Stimulated activated CD4-positive, alpha-beta T cell treated with anti-CD3 and anti-CD28 coated beads, Interleukin-4, amount 100 ng/mL, for 48 hours (primary cell): ENCODE results near the gene TCF3.
"Not testable (repeated sequence)": the region's sequence is repeated elsewhere in the genome, so short reads cannot be mapped to it uniquely, and the experiment has no call there.

Source experiments
- DNase-seq, 2 donors: peaks; one replicate each; pipeline ENCODE4 v3.0.0-alpha.2; 2020; ENCODE audit warnings: low read depth in 2 of 2

Gene TCF3

DNA sequence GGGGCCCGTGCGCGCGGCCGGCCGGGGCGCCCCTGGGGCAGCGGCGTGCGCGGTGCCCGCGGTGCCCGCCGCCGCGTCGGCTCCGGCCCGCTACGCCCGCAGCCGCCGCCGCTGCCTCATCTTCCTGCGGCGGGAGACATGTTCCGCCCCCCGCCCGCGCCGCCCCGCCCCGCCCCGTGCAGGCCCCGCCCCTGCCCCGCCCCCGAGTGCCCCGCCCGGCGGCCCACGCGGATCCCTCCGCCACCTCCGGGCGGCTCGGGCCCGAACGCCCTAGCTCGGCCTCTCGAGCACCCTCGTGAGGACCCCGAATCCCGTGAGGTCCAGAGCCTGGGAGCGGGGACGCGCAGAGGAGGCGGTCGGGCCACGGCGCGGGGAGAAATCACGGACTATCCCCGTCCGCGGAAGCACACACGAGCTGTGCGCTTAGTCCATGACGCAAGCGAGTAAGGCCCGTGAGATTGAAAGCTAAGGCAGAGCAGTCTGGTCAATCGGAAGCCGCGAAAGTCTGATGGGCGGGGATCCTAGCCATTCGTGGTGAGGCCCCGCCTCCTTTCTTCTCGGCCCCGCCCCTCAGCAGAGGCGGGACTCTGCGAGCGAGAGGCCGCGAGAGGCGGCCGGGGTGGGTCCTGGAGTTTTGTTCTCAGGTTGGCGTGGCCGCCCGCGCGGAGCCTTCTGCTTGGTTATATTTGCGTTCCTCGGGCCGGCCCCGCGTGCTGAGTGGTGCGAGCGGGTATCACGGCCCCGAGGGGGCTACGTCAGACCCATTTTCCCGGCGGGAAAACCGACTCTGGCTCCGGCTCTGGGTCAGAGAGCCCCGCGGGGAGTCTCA, at the start of gene TCF3:
TCF3 (minus strand) TSS at position 145 of the 829 bp plus-strand sequence. CDS start 2,367 bp downstream, outside the sequence.
- peak; percentile 97 to 98 for DNase-seq

DNA sequence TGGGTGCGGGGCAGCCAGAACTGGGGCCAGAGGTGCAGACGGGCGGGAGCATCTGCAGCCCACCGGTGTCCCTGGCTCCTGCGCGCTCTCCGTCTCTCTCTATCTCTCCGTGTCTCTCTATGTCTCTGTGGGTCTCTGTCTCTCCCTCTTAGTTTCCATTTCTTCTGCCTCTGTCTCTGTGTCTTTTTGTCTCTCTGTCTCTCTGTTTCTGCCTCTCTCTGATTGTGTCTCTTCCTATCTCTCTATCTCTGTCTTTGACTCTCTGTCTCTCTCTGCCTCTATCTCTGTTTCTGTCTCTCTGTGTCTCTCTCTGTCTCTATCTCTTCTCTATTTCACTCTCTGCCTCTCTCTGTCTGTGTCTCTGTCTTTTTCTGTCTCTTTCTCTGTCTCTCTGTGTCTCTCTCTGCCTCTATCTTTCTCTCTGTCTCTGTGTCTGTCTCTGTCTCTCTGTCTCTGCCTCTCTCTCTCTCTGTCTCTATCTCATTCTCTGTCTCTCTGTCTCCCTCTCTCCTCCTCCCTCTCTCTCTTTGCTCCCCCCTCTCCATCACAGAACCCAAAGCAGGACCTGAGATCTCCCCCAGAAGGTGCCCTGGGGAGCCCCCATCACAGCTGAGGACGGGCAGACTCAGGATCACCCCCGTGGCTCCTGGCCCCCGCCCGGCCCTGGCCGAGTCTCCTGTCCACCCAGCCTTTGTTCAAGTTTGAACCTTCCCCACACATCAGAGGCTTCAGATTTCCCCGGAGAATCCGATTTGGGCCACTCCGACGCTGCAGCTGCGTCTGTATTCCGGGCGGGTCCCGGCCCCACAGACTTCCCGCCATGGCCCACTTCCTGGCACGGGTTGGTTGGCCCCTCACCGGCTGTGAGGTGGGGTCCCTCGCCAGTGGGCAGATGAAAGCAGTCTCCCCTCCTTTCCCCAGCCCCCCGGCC, 48.6 kb upstream of the TCF3 start:
- DNase-seq, result no peak

DNA sequence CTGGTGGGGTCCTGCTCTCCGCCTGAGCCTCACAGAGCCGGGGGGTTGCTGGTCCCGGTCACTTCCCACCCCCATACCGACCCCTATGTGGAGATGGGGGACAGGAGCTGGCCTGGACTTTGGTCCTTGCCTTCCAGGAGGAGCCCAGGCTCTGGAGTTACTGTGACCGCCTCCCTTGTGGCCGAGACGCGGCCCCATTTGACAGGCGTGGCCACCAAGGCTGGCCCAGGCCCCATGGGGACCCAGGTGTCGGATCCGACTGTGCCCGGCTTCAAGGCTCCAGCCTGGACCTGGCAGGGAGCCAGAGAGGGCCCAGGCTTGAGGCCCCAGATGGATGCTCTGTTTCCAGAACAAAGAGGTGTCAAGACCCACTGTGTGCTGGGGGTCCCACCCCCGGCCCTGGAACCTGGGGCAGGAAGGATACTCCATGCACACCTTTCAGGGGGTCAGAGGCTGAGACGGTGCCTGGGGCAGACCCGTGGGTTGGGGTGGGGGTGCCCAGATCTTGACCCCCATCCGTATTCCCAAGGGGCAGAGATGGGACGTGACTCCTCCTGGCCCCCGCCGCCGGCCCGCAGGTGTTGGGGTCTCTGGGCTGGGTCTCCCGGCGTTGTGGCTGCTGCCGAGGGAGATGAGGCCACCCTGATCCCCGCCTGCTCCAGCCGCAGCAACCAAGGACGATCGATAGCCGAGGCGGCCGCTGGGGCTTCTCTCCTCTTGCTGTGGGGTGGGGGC, 47.8 kb upstream of the TCF3 start:
- DNase-seq, result no peak

DNA sequence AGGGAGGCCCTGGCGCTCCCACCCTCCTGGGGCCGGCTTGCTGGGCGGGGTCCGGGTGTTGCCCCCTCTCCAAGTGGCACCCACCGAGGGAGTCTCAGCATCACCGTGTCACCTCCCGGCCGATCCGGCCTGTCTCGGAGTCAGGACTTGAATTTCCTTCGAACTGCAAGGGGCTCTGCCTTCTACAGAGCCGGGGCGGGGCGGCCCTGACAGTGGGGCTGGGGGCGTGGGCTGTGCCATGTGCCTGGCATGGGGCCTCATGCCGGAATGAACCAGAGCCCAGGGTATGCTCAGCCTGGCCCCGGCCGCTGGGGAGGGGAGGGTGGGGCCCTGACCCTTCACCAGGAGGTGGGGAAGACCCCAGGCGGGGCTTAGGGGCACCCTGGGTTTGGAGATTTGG, 47.0 kb upstream of the TCF3 start:
- DNase-seq, result no peak

DNA sequence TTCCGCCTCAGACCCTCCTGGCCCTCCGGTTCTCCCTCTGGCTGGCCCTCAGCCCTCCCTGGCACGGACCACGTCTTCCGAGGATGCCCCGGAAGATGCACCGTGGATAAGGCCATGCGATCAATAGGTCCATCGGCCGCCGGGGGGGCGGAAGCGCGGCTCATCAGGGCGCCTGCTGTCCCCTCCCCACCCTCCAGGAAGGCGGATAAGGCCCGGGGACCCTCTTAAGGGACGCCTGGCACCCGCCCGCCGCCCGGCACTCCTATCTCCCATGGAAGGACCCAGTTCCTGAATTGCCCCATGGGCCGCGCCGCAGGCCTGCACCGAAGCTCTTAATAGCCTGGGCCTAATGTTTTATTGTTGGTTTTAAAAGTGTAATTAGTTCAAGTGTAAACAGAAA, 46.2 kb upstream of the TCF3 start:
- no peak for DNase-seq

DNA sequence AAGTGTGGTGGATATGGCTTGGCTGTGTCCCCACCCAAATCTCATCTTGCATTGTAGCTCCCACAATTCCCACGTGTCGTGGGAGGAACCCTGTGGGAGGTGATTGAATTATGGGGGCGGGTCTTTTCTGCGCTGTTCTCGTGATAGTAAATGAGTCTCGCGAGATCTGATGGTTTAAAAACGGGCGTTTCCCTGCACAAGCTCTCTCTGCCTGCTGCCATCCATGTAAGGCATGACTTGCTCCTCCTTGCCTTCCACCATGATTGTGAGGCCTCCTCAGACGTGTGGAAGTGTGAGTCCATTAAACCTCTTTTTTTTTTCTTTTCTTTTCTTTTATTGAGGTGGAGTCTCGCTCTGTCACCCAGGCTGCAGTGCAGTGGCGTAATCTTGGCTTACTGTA, 43.1 kb upstream of the TCF3 start:
- not testable (repeated sequence) for DNase-seq

DNA sequence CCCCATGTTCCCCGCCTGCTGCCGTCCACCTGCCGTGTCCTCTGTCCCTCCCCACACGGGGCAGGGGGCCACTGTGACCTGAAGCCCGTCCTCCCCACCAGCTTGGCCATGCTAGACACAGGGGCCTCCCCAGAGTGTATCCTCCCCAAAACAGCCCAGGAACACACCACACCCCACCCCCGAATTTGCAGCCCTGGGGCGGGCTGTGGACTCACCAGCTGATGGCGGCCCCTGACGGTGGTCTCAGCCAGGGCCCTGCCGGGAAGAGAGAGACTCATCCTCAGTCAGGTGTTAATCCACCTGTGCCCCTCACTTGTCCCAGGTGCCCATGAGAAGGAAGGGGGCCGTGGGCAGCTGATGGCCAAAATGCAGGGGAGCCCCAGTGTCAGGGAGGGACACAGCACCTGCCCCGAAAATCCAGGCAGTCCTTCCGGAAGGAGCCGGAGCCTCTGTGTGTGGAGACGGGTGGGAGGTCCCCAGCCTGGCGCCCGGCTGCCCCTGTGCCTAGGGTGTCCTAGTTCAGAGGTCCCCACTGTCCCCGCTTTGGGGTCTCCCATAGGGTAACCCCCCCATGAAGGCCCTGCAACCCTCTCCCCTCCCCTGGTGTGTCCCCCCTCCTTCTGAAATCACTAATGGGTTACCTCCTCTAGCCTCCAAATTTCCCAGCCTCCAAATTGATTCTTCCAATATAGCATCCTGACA, 39.3 kb upstream of the TCF3 start:
- no peak for DNase-seq

DNA sequence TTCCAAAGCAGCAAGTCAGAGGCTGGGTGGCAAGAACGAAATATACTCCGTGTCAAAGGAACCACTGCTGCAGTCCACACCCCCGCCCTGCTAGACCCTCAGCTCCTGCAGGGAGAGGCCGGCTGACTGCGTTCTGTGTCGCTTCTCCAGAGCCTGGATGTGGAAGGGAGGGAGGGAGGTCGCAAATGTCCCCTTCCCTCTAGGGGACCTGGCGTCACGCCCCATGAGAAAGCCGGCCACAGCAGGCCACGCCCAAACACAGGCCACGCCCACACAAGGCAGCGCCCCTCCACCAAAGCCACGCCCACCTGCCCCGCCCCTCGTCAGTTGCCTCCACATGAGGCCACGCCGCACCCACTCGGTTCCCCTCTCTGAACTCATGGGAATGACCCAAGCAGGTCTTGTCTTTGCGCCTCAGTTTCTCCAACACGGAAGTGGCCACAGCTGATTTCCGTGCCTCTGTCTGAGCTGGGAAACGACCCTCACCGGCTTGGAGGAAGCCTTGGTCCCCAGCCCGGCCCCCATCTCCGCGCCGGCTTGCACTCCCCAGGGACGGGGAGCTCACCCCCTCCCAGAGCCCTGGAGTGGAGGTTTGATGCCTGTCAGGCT, 38.4 kb upstream of the TCF3 start:
- peak; percentile 34 to 77 for DNase-seq

DNA sequence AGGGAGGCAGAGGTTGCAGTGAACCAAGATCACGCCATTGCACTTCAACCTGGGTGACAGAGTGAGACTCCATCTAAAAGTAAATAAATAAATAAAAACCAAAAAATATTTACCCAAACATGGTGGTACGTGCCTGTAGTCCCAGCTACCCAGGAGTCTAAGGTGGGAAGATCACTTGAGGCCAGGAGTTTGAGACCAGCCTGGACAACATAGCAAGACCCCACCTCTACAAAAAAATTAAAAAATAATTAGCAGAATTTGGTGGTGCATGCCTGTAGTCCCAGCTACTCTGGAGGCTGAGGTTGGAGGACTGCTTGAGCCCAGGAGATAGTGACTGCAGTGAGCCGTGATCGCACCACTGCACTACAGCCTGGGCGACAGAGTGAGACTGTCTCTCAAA, 33.4 kb upstream of the TCF3 start:
- DNase-seq, result not testable (repeated sequence)

DNA sequence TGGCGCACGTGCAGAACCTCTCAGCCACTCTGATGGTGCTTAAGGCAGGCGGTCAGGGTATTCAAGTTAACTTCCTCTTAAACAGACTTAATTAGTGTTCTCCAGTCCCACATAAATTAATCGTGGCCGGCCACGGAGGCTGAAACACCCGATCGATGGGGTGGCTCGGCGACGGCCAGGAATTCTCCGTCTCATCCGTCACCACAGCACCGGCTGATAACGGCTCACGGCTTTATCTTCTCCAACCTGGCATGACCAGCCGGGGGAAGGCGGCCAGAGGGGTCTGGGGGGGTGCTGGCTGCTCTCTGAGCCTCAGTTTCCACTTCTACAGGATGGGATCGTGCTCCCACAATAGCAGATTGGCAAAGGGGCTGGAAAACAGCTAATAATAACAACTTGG, 32.6 kb upstream of the TCF3 start:
- DNase-seq, result no peak

DNA sequence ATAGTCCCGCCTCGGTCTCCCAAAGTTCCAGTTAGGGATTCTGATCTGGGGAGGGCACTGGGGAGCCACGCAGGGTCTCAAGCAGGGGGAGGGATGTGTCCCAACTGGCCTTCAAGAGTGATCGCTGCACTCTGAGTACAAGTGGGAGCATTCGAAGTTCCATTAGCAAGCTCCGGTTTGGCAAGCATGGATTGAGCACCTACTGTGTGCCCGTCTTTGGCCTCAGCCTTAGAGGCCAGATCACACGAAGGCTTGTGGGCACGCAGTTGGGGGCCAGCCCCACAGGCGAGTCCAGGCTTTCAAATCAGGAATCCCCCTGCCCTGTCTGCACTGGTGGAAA, 32.1 kb upstream of the TCF3 start:
- DNase-seq, result no peak

DNA sequence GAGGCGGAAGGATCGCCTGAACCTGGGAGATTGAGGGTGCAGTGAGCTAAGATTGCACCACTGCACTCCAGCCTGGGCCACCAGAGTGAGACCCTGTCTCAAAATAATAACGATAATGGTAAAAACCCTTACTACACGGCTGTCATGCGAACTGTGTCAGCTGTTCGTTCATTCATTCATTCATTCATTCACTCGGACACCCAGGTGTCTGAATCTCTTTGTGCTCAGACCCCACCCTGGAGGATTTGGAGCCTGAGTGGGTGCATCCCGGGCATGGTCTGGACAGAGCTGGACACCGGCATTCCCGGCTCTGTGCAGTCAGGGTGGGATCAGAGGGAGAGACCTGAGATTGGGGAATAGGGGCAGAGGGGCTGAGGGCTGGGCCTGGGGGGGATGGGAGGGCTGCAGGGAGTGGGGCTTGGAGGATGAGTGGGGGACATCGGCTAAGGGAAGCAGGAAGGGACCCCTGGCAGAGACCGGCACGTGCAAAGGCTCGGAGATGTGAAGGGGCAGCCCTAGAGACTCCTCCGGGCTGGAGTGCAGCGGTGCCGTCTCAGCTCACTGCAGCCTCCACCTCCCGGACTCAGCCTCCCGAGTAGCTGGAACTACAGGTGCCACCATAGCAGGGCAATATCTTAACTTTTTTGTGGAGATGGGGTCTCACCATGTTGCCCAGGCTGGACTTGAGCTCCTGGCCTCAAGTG, 31.6 kb upstream of the TCF3 start:
- no peak for DNase-seq

DNA sequence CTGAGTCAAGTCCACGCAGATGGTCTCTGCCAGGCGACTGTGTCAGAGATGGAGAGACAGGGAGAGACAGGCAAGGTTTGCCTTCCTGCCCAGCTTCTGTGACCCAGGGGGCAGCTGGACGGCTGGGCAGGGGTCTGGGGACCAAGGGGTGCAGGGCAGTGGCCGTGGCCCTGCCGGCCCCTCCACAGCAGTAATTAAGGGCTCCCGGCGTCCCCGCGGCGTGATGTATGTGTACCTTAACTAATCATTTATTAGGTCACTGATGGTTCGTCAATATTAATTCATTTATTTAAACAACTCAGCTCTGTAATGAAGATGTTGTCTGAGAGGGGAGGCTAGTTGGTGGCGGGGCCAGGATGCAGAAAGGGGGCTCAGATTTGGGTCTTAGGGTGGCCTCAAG, 28.6 kb upstream of the TCF3 start:
- DNase-seq, result no peak

DNA sequence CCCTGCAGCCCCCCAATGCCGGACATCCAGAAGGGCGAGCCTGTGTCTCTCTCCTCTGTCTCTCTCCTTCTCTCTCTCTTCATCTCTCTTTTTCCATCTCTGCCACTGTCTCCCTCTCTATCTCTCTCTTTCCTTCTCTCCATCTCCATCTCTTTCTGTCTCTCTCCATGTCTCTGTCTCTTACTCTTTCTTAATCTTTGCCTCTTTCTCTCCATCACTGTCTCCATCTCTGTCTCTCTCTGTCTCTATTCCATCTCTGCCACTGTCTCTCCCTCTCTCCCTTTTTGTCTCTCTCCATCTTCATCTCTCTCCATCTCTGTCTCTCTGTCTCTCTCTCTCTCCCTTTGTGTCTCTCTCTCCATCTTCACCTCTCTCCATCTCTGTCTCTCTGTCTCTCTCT, 25.7 kb upstream of the TCF3 start:
- no peak for DNase-seq

DNA sequence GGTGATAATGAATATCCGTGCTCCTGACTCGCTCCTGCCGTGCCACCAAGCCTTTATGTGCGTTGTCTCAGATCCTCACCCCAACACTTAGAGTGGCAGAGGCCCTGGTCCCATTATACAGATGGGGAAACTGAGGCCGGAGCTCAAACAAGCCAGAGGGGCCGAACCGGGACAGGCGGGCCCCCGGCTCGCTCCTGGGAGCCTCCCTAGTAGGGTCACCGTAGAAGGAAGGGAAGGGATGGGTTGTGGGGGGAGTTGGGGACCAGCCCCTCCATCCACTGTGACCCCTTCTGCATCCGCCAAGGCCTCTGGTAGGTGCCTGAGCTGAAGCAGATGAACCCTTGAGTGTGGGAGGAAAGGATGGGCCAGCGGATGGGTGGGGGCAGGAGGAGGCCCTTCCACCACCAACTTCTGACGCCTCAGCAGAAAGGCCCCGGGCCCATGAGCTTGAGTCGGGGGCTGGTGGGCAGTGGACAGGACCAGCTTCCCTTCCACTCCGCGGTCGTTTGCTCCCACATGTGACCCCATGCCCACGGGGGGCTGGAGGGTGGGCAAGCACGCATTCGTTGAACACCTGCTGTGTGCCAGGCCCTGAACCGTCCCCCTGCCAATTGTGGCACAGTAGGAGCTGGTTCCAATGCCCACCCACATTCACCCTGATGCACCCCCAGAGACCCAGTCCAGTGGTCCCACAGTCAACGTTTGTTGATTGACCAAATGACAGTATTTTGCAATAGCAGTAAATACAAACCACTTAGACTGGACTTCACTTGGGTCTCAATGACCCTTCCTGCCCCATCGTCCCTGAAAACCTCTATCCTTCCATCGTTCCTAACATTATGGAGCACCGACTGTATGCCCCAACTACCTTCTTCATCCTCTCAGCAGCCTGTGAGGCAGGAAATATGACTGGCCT, 24.2 kb upstream of the TCF3 start:
- DNase-seq, result no peak

DNA sequence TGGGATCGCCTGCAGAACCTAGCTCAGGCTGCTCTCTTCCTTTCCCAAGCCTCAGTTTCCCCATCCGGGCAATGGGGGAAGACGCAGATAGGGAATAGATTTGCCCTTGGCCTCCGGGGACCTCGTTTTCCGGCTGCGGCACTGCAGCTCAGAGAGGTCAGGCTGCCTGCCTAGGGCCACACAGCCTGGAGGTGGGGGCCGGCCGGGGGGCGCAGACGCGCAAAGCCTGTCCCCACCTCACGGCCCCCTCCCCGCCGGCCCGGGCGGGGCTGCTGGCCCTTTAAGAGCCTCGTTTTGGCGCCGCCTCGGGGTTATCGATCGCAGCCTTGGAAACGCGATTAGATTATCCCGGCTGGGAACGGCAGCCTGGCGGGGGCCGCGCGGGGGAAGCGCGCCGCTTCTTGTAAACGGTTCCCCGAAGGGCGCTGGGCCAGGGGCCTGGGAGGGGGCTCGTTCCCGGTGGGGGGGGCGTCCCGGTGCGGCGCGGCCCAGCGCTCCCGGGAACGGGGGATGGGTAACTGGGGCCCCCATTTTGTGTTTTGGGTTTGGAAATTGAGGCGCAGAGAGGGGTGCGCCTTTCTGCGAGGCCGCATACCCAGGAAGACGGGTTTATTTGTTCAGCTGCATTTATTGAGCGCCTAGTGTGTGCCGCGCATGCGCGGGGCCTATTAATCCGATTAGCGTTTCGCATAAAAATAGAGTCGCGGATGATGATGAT, 23.4 kb upstream of the TCF3 start:
- no peak for DNase-seq

DNA sequence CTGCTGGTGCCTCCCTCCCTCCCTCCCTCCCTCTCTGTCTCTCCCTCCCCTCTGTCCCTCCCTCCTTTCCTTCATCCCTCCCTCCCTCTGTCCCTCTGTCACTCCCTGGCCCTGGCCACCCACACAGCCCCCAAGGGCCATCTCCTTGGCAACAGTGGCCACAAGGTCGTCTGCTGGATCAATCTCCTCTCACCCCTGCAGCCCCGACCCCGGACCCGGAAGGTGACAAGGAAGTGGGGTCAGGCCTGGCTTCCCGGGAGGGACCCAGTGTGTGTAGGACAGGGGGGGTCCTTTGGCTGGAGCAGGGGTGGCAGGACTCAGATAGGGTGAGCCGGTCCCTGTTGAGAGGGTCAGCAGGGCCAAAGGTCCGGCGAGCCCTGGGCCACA, 21.9 kb upstream of the TCF3 start:
- DNase-seq, result no peak

DNA sequence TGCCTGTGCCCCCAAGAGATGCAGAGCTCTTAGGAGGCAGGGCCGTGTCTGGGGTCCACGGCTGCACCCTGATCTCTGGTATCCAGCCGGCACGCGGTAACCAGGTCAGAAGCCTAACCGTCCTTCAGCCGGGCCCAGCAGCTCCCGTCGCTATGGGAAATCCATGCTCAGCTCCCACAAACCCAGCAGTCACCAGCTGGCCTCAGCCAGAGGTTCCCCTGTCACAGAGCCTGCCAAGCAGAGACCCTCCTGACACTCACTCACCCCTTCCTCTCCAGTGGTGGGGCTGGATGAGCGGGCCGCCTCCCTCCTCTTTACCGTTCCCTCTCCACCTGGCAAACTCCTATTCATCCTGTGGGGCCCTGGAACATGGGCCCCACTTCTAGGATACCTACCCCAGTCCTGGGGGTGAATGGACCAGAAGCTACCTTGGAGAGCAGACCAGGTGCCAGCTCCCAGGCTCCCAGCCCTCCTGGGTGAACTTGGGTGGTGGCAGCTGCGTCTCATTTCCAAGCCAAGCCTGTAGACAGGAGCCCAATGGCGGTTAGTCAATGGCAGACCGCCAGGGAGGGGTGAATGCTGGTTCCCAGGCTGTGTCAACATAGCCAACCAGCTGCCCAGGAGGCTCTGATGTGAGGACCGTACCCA, 21.4 kb upstream of the TCF3 start:
- DNase-seq, result no peak
